ENCODE measurements around the gene SLC22A2. TPM values are rescaled to one million over a fixed set of nuclear protein-coding genes. Genes with fewer than 3 reads are reported as not detected.

The SLC22A2 gene
- total and polyA plus RNA-seq, 9 of the 15 experiments (the other 6 are each of a cell fraction or from before 2014, with no cell fraction given), result not detected

- TF ChIP-seq ZFP91 (CRISPR knock-in tag; IDR thresholded peaks at IDR 0.05) (no peak), TGIF2 (CRISPR knock-in tag; IDR thresholded peaks at IDR 0.05) (no peak), POLR2B (IDR thresholded peaks at IDR 0.05; ENCODE audit: low read depth, partially characterized antibody) (no peak), SNIP1 (IDR thresholded peaks at IDR 0.05; ENCODE audit: low read depth) (no peak), SNRNP70 (optimal IDR thresholded peaks at IDR 0.05; ENCODE audit: low read depth, low read length) (no peak), NFYB (IDR thresholded peaks at IDR 0.05; ENCODE audit: extremely low read depth, insufficient read length) (no peak)
- TF ChIP-seq, protein P1, sequence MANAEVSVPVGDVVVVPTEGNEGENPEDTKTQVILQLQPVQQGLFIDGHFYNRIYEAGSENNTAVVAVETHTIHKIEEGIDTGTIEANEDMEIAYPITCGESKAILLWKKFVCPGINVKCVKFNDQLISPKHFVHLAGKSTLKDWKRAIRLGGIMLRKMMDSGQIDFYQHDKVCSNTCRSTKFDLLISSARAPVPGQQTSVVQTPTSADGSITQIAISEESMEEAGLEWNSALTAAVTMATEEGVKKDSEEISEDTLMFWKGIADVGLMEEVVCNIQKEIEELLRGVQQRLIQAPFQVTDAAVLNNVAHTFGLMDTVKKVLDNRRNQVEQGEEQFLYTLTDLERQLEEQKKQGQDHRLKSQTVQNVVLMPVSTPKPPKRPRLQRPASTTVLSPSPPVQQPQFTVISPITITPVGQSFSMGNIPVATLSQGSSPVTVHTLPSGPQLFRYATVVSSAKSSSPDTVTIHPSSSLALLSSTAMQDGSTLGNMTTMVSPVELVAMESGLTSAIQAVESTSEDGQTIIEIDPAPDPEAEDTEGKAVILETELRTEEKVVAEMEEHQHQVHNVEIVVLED (CRISPR knock-in tag; IDR thresholded peaks at IDR 0.05), result no peak
These were observed 1.7 kb upstream of the SLC22A2 start (continued) for GRCh38 chr6:160260367-160260766.

DNA sequence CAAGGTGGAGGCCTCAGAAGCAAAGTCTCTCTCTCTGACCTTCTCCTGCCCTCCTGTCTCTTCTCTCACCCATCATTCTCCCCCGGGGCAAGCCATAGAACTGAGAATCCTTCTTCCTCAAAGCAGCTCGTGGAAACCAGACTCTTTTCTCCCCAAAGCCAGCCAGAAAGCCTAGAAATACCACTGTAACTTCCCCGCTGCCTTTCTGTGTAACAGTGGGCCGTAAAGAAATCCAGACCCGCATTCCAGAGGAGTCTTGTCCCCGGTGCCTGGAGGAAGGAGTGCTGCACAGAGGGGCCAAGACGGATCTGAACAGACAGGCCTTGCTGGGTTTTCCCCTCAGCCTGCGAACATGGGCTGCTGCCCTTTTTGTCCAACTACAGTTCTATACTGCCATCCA lies 977 bp upstream of the SLC22A2 start:
- no TSS peak for BruUV-seq (replicated peaks)
- FAIRE-seq (no peak), ATAC-seq (no peak), DNase-seq (ENCODE audit: extremely low read depth in 1 of 4, low spot score in 3 of 4) (no peak)
- no peaks in the 10 kb centered on the region for H3K9me1 ChIP-seq (ENCODE audit: control insufficient read depth, insufficient read depth, low read length)
- H3K9me3 ChIP-seq (replicated peaks; ENCODE audit: control insufficient read depth, insufficient read depth, low read depth, low read length), result no peaks in the 10 kb centered on the region
- intact Hi-C loops (cut with micrococcal nuclease) (no loop called here), in situ Hi-C loops (cut with MboI) (no loop called here)
- no peak overlapping the region for H3K4me2 ChIP-seq (ENCODE audit: insufficient read depth, low read length)
- CTCF ChIA-PET (ENCODE audit: low intra/inter-chr PET ratio), result no interaction called here
- H3K27me3 ChIP-seq (ENCODE audit: control insufficient read depth in 2 of 2, insufficient read depth in 2 of 2, low read length in 2 of 2), result peaks cover 23 to 39% of the 10 kb centered on the region in 2 experiments; a peak in 4 of 5 replicates
- H3K27ac ChIP-seq (ENCODE audit: extremely low read depth, low read depth, low read length), result no peak overlapping the region
- POLR2A ChIA-PET, result no interaction called here
- H2AFZ ChIP-seq (ENCODE audit: low read depth, low read length), result no peak overlapping the region
- no peaks in the 10 kb centered on the region for H4K20me1 ChIP-seq (replicated peaks; ENCODE audit: control insufficient read depth, insufficient read depth, low read length)
- no peaks in the 10 kb centered on the region for H3K36me3 ChIP-seq (ENCODE audit: control insufficient read depth, insufficient read depth, low read length)
- H3K4me1 ChIP-seq (replicated peaks in 1 of 2; ENCODE audit: control insufficient read depth in 2 of 2, insufficient read depth in 2 of 2, low read length in 2 of 2), result peaks cover 0 to 6% of the 10 kb centered on the region in 2 experiments; a peak in 2 of 5 replicates
- 0% methylated on average over 8 of the region's 8 CpGs for WGBS (ENCODE audit: insufficient coverage, low coverage, missing lambda C conversion rate)
- H3K4me3 ChIP-seq, result no peak overlapping the region
- no peaks in the 10 kb centered on the region for H3K79me2 ChIP-seq (ENCODE audit: control insufficient read depth, insufficient read depth, low read length)
- H3K9ac ChIP-seq (ENCODE audit: insufficient read depth in 1 of 2, low read depth in 2 of 2, low read length in 2 of 2), result no peak overlapping the region
- no peak for TF ChIP-seq GTF2A2 (tag; IDR thresholded peaks at IDR 0.05)
- TF ChIP-seq, protein P2, sequence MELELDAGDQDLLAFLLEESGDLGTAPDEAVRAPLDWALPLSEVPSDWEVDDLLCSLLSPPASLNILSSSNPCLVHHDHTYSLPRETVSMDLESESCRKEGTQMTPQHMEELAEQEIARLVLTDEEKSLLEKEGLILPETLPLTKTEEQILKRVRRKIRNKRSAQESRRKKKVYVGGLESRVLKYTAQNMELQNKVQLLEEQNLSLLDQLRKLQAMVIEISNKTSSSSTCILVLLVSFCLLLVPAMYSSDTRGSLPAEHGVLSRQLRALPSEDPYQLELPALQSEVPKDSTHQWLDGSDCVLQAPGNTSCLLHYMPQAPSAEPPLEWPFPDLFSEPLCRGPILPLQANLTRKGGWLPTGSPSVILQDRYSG (tag; conservative IDR thresholded peaks at IDR 0.05; ENCODE audit: low read depth), result no peak
- TF ChIP-seq POLR2AphosphoS2 (IDR thresholded peaks at IDR 0.05; ENCODE audit: low read length), result no peak
- TF ChIP-seq MECOM (CRISPR knock-in tag; IDR thresholded peaks at IDR 0.05), result no peak
- no peak for TF ChIP-seq MBD1 (CRISPR knock-in tag; IDR thresholded peaks at IDR 0.05)
- no peak for TF ChIP-seq ELF1 (tag; IDR thresholded peaks at IDR 0.05)
- no peak for TF ChIP-seq JUND (IDR thresholded peaks at IDR 0.05; ENCODE audit: borderline replicate concordance, low read depth, low read length)
- TF ChIP-seq JUND (tag; IDR thresholded peaks at IDR 0.05; ENCODE audit: borderline replicate concordance, low read depth, low read length), result no peak
- no peak for TF ChIP-seq SRSF9 (IDR thresholded peaks at IDR 0.05; ENCODE audit: borderline replicate concordance, low read depth, low read length)

Measured in K562 (cell line).